ENCODE data around the gene TMEM114.

The TMEM114 gene

GRCh38 chr16:8572063-8572918 is 18.0 kb downstream of the TMEM114 start:
- TF ChIP-seq, protein P1, sequence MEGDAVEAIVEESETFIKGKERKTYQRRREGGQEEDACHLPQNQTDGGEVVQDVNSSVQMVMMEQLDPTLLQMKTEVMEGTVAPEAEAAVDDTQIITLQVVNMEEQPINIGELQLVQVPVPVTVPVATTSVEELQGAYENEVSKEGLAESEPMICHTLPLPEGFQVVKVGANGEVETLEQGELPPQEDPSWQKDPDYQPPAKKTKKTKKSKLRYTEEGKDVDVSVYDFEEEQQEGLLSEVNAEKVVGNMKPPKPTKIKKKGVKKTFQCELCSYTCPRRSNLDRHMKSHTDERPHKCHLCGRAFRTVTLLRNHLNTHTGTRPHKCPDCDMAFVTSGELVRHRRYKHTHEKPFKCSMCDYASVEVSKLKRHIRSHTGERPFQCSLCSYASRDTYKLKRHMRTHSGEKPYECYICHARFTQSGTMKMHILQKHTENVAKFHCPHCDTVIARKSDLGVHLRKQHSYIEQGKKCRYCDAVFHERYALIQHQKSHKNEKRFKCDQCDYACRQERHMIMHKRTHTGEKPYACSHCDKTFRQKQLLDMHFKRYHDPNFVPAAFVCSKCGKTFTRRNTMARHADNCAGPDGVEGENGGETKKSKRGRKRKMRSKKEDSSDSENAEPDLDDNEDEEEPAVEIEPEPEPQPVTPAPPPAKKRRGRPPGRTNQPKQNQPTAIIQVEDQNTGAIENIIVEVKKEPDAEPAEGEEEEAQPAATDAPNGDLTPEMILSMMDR (IDR thresholded peaks at IDR 0.05), result no peak

GRCh38 chr16:8571061-8571596 is 19.2 kb downstream of the TMEM114 start:
- TF ChIP-seq, protein P1 (IDR thresholded peaks at IDR 0.05), result no peak

- TF ChIP-seq, protein P1 (IDR thresholded peaks at IDR 0.05), result no peak
These were observed 20.5 kb downstream of the TMEM114 start for GRCh38 chr16:8569650-8570346.

DNA sequence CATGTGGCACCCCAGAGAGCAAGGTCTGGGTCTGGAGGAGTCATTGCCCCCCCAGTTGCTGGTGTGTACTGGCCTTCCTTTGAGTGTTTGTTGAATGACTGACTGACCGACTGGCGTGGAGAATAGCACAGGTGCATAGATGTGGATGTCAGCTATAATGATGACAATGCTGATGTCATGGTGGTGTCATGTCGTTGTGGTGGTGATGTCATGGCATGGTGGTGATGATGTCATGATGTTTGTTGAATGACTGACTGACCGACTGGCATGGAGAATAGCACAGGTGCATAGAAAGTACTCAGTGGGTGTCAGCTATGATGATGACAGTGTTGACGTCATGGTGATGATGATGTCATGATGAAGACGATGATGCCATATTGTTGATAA is 22.1 kb downstream of the TMEM114 start:
- TF ChIP-seq, protein P1 (IDR thresholded peaks at IDR 0.05), result no peak

- TF ChIP-seq, protein P1 (IDR thresholded peaks at IDR 0.05), result peak; percentile 99
These were observed 22.7 kb downstream of the TMEM114 start for GRCh38 chr16:8567355-8568230.

DNA sequence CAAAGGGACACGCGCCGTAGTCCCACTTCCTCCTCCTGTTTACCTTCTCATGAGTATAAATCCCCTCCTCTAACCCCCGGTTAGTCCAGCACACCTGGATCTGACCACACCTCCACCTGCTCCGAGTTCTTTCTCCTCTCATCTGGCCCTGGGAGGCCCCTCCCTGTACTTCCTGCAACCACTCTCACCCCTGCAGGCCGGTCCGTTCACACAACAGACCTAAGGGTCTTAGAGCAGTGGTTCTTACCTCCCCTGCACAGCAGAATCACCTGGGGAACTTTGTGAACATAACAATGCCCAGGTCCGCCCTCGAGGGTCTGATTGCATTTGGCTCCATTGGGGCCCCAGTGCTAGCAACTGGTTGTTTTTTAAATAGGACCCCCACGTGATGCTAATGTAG is 24.8 kb downstream of the TMEM114 start:
- TF ChIP-seq, protein P1 (IDR thresholded peaks at IDR 0.05), result no peak

GRCh38 chr16:8564934-8565345 is 25.4 kb downstream of the TMEM114 start:
- TF ChIP-seq, protein P1 (IDR thresholded peaks at IDR 0.05), result no peak
